CD4-positive, alpha-beta T cell (primary cell): ENCODE data around the gene FMNL2. TPM values are rescaled to one million over a fixed set of nuclear protein-coding genes. Genes with fewer than 3 reads are reported as not detected.

Experiments used
- ATAC-seq: fragments of 200-7000 bp; cut with Tn5 transposase; one replicate; pipeline ENCODE4 v1.10.0; 2022; ENCODE audit warnings: mild to moderate bottlenecking; ENCODE audit not compliant: poor library complexity
- CTCF ChIA-PET: fragments of 350-600 bp; sonication (Branson Sonifier 250); formaldehyde crosslinking; loops from one replicate; lab custom pipeline; 2021; ENCODE audit warnings: antibody characterized with exemption, inconsistent platforms; lab: Charles Lee
- POLR2A ChIA-PET: fragments of 350-600 bp; sonication (Branson Sonifier 250); formaldehyde crosslinking; loops from one replicate; lab custom pipeline; 2021; ENCODE audit warnings: antibody characterized with exemption, inconsistent platforms; lab: Charles Lee
- DNase-seq, 14 experiments: peaks; one replicate each; pipeline ENCODE4 v3.0.0-alpha.2; 2013 to 2020; ENCODE audit warnings: mixed read lengths in 2 of 14
- H3K27ac ChIP-seq, 2 donors: one replicate each; pipeline versions ENCODE4 v1.5.1 to v1.7.0; 2013; ENCODE audit warnings: low read length in 2 of 2, low read depth in 1 of 2, mild to moderate bottlenecking in 1 of 2
- H3K27me3 ChIP-seq, 2 experiments: 1 replicate in 1 of 2; 2 replicates in 1 of 2; pipeline versions ENCODE4 v1.6.1 to v1.7.0; 2013; ENCODE audit warnings: low read length in 2 of 2, control low read depth in 1 of 2, mild to moderate bottlenecking in 1 of 2, moderate library complexity in 1 of 2; ENCODE audit not compliant: insufficient read depth in 2 of 2, control insufficient read depth in 1 of 2
- H3K36me3 ChIP-seq: one replicate; pipeline ENCODE4 v1.6.1; 2013; ENCODE audit warnings: low read length, control low read depth; ENCODE audit not compliant: insufficient read depth
- H3K4me1 ChIP-seq: one replicate; pipeline ENCODE4 v1.6.1; 2013; ENCODE audit warnings: low read length, control low read depth; ENCODE audit not compliant: insufficient read depth
- H3K4me3 ChIP-seq: one replicate; pipeline ENCODE4 v1.5.1; 2013; ENCODE audit warnings: mild to moderate bottlenecking, low read length, moderate library complexity
- H3K9me3 ChIP-seq, 2 experiments: 1 replicate in 1 of 2; 2 replicates in 1 of 2; pipeline versions ENCODE4 v1.6.1 to v1.7.0; 2013; ENCODE audit warnings: low read length in 2 of 2, mild to moderate bottlenecking in 2 of 2, control low read depth in 1 of 2, moderate library complexity in 1 of 2; ENCODE audit not compliant: control insufficient read depth in 1 of 2, insufficient read depth in 1 of 2
- H3K27ac Mint-ChIP-seq: one replicate; pipeline ENCODE4 v1.8.0; 2020; ENCODE audit warnings: mixed read lengths
- H3K27me3 Mint-ChIP-seq: one replicate; pipeline ENCODE4 v1.8.0; 2021; ENCODE audit warnings: mixed read lengths
- H3K36me3 Mint-ChIP-seq: one replicate; pipeline ENCODE4 v1.8.0; 2021; ENCODE audit warnings: low read depth, mixed read lengths
- H3K4me1 Mint-ChIP-seq: one replicate; pipeline ENCODE4 v1.8.0; 2021; ENCODE audit warnings: low read depth, mixed read lengths
- H3K4me3 Mint-ChIP-seq: one replicate; pipeline ENCODE4 v1.8.0; 2020; ENCODE audit warnings: mild to moderate bottlenecking, mixed read lengths
- H3K9me3 Mint-ChIP-seq: one replicate; pipeline ENCODE4 v1.8.0; 2020; ENCODE audit warnings: mixed read lengths
- CTCF ChIP-seq: fragments of 200-600 bp; IDR thresholded peaks from one replicate; pipeline ENCODE4 v1.8.0; 2022; ENCODE audit warnings: antibody characterized with exemption, mild to moderate bottlenecking
- intact Hi-C, 2 experiments: fragments of 100-400 bp; cut with DNase I in 1 of 2; cut with micrococcal nuclease in 1 of 2; formaldehyde crosslinking; loops; one replicate each; pipeline versions ENCODE4 v1.15.1 to v1.9.0; 2023 to 2025; cut with DNase I, micrococcal nuclease
- total RNA-seq, 174 experiments: library from RNA in 2 of 174; stranded (reverse) in 2 of 174; gene quantifications; one replicate each; pipeline ENCODE4 v1.2.3 and lab custom pipeline; 2021 to 2026

Gene FMNL2
- total RNA-seq, 2 experiments from 2014 or later: 0.30 to 0.31 TPM

DNA sequence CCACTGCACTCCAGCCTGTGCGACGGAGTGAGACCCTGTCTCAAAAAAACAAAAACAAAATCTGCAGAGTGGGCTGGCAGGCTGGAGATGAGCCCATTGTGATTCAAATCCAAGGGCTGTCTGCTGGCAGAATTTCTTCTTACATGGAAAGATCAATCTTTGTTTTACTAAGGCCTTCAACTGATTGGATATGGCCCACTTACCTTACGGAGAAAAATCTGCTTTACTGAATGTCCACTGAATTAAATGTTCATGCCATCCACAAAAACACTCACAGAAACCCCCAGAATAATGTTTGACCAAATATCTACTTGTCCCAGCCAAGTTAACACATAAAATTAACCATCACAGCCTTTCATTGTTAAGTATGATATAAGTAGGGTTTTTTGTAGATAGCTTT is 8.3 kb upstream of the FMNL2 start:
- DNase-seq: no peak
- no peak overlapping the region for H3K27ac Mint-ChIP-seq
- no peak overlapping the region for H3K4me3 Mint-ChIP-seq
- Histone ChIP-seq H3K4me1 (no peaks in the 10 kb centered on the region), H3K27ac (no peak overlapping the region), H3K4me3 (no peak overlapping the region), H3K27me3 (peaks cover 0 to 3% of the 10 kb centered on the region in 2 experiments), H3K9me3 (no peaks in the 10 kb centered on the region), H3K36me3 (no peaks in the 10 kb centered on the region)
- intact Hi-C loops: no loop called here
- ATAC-seq: no peak
- H3K27me3 Mint-ChIP-seq: peaks cover 29% of the 10 kb centered on the region
- H3K9me3 Mint-ChIP-seq: no peaks in the 10 kb centered on the region
- H3K36me3 Mint-ChIP-seq: no peaks in the 10 kb centered on the region
- ChIA-PET POLR2A (no interaction called here), CTCF (no interaction called here)
- H3K4me1 Mint-ChIP-seq: no peaks in the 10 kb centered on the region
- no peak for TF ChIP-seq CTCF

- no peak overlapping the region for H3K4me3 ChIP-seq
- no peak overlapping the region for H3K27ac ChIP-seq
- Mint-ChIP-seq H3K27me3 (peaks cover 37% of the 10 kb centered on the region), H3K9me3 (no peaks in the 10 kb centered on the region), H3K36me3 (no peaks in the 10 kb centered on the region), H3K27ac (no peak overlapping the region), H3K4me3 (no peak overlapping the region), H3K4me1 (no peaks in the 10 kb centered on the region)
- ATAC-seq (no peak), DNase-seq (no peak)
- CTCF ChIA-PET: no interaction called here
- H3K36me3 ChIP-seq: no peaks in the 10 kb centered on the region
- H3K4me1 ChIP-seq: no peaks in the 10 kb centered on the region
- TF ChIP-seq CTCF: no peak
- intact Hi-C loops: no loop called here
- H3K9me3 ChIP-seq: no peaks in the 10 kb centered on the region
- H3K27me3 ChIP-seq: peaks cover 0 to 7% of the 10 kb centered on the region in 2 experiments
- POLR2A ChIA-PET: no interaction called here
These were observed 7.0 kb upstream of the FMNL2 start for GRCh38 chr2:152328013-152328412.

DNA sequence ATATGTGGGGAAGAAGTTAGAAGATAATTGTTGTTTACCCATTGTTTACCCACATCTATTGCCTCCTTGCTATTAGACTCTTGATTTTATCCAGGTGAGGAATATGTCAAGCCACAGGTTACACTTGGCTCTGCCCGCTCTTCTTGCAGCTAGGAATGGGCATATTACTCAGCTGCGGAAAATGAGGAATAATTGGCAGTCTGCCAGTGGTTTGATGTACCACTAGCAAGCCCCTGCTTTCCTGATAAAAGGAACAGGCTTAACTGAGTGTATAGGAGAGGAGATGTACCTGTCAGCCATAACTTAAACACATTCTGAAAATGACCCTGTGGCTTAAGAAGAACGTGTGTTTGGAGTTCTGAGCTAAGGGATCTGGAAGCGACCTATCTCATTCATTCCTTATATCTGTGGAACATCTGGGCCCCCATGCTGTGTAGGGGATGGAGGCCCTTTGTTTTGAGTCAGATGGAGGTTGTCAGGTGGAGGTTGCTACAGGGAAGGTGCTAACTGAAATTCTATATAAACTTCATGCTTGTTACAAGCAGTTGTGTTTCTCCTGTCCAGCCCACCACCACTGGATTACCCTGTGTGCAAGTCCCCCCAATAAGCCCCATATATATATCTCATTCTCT is 4.6 kb upstream of the FMNL2 start:
- H3K27ac ChIP-seq: no peak overlapping the region
- peaks cover 57% of the 10 kb centered on the region for H3K27me3 Mint-ChIP-seq

More for the DNA sequence above, 4.6 kb upstream of the FMNL2 start:
- ChIA-PET CTCF (no interaction called here), POLR2A (no interaction called here)
- no peak overlapping the region for H3K4me3 Mint-ChIP-seq
- Histone ChIP-seq H3K36me3 (no peaks in the 10 kb centered on the region), H3K4me3 (no peak overlapping the region), H3K4me1 (peaks cover 4% of the 10 kb centered on the region), H3K27me3 (peaks cover 10 to 21% of the 10 kb centered on the region in 2 experiments), H3K9me3 (no peaks in the 10 kb centered on the region)
- no peak for TF ChIP-seq CTCF
- H3K27ac Mint-ChIP-seq: no peak overlapping the region
- H3K9me3 Mint-ChIP-seq: no peaks in the 10 kb centered on the region
- no peak for ATAC-seq
- no peaks in the 10 kb centered on the region for H3K4me1 Mint-ChIP-seq
- no peak for DNase-seq
- intact Hi-C loops: no loop called here
- no peaks in the 10 kb centered on the region for H3K36me3 Mint-ChIP-seq
